Cardiac fibroblast (primary cell): ENCODE results near the gene LRP5.

ENCODE experiments used
- DNase-seq, 2 donors: peaks; one replicate each; pipeline versions ENCODE4 v3.0.0 to v3.0.0-alpha.2; 2010; ENCODE audit warnings: low read depth in 2 of 2
- H3K4me3 ChIP-seq, 2 donors: replicated peaks in 1 of 2; 1 replicate in 1 of 2; 2 replicates in 1 of 2; pipeline ENCODE4 v1.5.1; 2011; ENCODE audit warnings: low read depth in 2 of 2, low read length in 2 of 2, mild to moderate bottlenecking in 2 of 2, moderate library complexity in 1 of 2
- TF ChIP-seq, protein P1 (sequence below): IDR thresholded peaks from one replicate; pipeline ENCODE4 v1.5.1; 2011; ENCODE audit warnings: low read depth, mild to moderate bottlenecking, low read length, inconsistent platforms

LRP5 gene

GRCh38 chr11:68334923-68335322 lies 22.5 kb downstream of the LRP5 start:
- no peak for DNase-seq
- no peak overlapping the region for H3K4me3 ChIP-seq
- TF ChIP-seq, protein P1, sequence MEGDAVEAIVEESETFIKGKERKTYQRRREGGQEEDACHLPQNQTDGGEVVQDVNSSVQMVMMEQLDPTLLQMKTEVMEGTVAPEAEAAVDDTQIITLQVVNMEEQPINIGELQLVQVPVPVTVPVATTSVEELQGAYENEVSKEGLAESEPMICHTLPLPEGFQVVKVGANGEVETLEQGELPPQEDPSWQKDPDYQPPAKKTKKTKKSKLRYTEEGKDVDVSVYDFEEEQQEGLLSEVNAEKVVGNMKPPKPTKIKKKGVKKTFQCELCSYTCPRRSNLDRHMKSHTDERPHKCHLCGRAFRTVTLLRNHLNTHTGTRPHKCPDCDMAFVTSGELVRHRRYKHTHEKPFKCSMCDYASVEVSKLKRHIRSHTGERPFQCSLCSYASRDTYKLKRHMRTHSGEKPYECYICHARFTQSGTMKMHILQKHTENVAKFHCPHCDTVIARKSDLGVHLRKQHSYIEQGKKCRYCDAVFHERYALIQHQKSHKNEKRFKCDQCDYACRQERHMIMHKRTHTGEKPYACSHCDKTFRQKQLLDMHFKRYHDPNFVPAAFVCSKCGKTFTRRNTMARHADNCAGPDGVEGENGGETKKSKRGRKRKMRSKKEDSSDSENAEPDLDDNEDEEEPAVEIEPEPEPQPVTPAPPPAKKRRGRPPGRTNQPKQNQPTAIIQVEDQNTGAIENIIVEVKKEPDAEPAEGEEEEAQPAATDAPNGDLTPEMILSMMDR = no peak

DNA sequence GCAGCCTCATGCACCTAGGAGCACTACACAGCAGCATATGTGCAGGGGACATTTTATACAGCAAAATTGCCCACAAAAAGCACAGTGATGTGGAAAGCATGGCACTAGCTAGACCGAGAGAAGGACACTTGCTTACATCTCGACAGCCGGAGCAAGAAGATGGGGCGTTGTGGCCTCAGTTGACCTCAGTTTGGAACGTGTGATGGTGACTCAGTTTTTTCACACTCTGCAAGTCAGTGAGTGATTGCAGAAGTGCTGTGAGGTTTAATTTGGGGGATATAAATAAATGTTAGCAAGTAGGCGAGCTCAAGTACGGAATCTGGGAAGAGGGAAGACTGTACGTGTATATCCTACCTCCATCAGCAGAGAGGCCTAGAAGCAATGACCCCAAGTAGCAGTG lies 23.3 kb downstream of the LRP5 start:
- H3K4me3 ChIP-seq = no peak overlapping the region
- TF ChIP-seq, protein P1 = no peak
- no peak for DNase-seq

- TF ChIP-seq, protein P1 = no peak
- no peak overlapping the region for H3K4me3 ChIP-seq
- no peak for DNase-seq
Observed at GRCh38 chr11:68336716-68337115, 24.3 kb downstream of the LRP5 start.

DNA sequence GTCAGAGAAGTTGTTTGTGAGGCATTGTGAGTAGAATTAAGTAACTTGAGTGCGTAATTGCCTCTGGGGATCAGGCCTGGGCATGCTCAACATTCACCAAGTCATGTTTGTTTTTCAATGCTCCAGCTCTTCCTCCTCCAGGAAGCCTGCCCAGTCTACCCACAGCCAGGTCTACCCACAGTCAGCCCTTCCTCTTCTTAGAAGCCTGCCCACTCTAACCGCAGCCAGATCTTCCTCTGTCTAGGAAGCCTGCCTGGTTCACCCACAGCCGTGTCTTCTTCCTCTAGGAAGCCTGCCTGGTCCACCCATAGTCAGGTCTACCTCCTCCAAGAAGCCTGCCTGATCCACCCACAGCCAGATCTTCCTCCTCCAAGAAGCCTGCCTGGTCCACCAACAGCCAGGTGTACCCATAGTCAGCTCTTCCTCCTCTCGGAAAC lies 25.0 kb downstream of the LRP5 start:
- no peak for DNase-seq
- TF ChIP-seq, protein P1 = no peak
- no peak overlapping the region for H3K4me3 ChIP-seq

- no peak overlapping the region for H3K4me3 ChIP-seq
- DNase-seq = peak; percentile 37 to 43
- TF ChIP-seq, protein P1 = no peak
Observed at GRCh38 chr11:68338051-68338780, 25.8 kb downstream of the LRP5 start.

- no peak for DNase-seq
Observed at GRCh38 chr11:68340003-68340767, 27.8 kb downstream of the LRP5 start.

More at GRCh38 chr11:68340003-68340767, 27.8 kb downstream of the LRP5 start:
- TF ChIP-seq, protein P1 = no peak
- H3K4me3 ChIP-seq = no peak overlapping the region
